HG02885 (cell line): ENCODE measurements around the gene LRFN5.
"Not testable (repeated sequence)": the region's sequence is repeated elsewhere in the genome, so short reads cannot be mapped to it uniquely, and the experiment has no call there.

ENCODE experiments used
- ATAC-seq: cut with Tn5 transposase; IDR thresholded peaks from one replicate; pipeline ENCODE4 v1.9.1; 2021; ENCODE audit warnings: mild to moderate bottlenecking; ENCODE audit not compliant: unreplicated experiment, poor library complexity

Gene LRFN5

DNA sequence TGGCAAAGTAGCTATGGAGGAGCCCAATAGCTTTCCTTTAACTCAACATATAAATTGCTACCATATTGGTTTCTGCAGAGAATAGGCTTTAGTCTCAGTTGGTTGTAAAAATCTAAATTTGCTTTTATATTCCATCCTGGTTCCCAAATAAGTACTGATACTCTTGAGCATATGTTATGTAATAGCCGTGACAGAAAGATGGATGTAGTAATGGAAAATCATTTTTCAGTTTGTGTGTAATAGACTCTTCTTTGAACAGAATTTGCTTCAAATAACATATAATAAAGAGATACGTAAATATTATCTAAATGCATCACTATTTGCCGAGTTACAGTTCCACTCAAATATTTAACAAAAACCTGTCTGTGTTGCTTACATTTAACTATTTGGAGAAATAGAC, 271.6 kb downstream of the LRFN5 start:
- ATAC-seq: no peak

DNA sequence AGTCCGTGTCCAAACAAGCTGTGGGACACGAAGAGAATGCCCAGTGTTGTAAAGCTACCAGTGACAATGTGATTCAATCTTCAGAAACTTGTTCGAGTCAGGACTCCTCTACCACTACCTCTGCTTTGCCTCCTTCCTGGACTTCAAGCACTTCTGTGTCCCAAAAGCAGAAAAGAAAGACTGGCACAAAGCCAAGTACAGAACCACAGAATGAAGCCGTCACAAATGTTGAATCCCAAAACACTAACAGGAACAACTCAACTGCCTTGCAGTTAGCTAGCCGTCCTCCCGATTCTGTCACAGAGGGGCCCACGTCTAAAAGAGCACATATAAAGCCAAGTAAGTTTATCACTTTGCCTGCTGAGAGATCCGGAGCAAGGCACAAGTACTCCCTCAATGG, 284.9 kb downstream of the LRFN5 start:
- ATAC-seq: no peak

DNA sequence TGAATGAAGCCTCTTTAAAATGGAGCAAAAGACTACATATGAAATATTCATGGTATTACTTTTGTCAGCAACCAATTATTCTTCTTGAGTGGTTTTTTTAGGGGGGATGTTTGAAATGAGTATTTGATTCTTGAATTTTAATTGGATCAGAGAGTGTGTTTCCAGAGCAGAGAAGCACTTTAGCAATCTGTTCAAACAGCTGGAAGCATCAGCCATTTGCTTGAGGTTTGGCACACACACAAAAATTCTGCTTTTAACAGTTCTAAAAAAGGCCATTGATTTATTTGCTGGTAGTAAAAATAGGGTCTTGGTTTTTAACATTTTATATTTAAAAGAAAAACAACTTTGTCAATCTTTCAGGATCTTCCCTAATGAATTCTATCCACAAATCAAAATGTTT, 292.7 kb downstream of the LRFN5 start:
- no peak for ATAC-seq

- no peak for ATAC-seq
Observed at GRCh38 chr14:41900644-41901043, 294.0 kb downstream of the LRFN5 start.

- ATAC-seq: no peak
Observed at GRCh38 chr14:41901089-41901488, 294.4 kb downstream of the LRFN5 start.

- ATAC-seq: no peak
Observed at GRCh38 chr14:41905394-41905964, 298.8 kb downstream of the LRFN5 start.

- ATAC-seq: not testable (repeated sequence)
Observed at GRCh38 chr14:41911155-41911554, 304.5 kb downstream of the LRFN5 start.

DNA sequence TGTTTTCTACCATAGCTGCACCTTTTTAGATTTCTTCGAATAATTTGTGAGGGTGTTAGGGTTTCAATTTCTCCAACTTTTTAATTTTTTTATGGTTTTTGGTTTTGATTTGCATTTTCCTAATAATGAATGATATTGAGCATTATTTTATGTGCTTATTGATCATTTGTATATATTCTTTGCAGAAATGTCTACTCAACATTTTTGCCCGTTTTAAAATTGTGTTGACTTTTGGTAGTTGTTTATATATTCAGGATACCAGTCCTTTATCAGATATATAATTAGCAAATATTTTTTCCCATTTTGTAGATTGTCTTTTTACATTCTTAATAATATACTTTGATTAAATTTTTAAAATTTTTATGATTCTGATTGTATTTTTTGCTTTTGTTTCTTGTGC, 306.7 kb downstream of the LRFN5 start:
- ATAC-seq: no peak

- no peak for ATAC-seq
Observed at GRCh38 chr14:41915732-41916131, 309.1 kb downstream of the LRFN5 start.

DNA sequence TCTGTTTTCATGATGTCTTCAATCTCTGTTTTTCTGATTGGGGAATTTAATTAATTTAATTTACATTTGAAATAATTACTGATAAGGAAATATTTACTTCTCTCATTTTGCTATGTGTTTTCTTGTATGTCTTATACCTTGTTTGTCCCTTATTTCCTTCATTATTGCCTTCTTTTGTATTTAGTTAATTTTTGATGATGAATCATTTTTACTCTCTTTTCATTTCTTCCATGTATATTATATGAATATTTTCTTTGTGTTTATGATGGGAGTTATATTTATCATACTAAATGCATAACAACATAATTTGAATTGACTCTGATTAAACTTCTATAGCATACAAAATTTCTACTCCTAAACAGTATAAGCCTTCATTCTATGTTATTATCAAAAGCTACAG, 309.6 kb downstream of the LRFN5 start:
- ATAC-seq: no peak

DNA sequence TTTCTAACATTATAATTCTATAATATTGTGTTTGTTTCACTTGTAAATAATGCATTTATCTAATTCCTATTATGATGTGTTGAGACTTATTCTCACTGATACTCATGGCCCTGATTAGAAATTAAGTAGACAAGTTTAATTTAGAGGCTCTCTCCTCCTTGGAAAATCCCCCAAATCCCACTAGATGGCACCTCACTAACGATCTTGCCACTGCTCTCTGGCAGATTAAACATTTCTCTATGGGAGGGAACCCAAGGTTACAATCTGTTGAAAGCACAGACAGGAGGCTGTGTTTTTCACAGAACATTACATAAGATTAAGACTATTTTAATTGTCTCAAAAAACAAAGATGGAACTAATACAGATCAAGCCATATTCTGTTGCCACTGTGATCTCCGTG, 318.7 kb downstream of the LRFN5 start:
- ATAC-seq: no peak

DNA sequence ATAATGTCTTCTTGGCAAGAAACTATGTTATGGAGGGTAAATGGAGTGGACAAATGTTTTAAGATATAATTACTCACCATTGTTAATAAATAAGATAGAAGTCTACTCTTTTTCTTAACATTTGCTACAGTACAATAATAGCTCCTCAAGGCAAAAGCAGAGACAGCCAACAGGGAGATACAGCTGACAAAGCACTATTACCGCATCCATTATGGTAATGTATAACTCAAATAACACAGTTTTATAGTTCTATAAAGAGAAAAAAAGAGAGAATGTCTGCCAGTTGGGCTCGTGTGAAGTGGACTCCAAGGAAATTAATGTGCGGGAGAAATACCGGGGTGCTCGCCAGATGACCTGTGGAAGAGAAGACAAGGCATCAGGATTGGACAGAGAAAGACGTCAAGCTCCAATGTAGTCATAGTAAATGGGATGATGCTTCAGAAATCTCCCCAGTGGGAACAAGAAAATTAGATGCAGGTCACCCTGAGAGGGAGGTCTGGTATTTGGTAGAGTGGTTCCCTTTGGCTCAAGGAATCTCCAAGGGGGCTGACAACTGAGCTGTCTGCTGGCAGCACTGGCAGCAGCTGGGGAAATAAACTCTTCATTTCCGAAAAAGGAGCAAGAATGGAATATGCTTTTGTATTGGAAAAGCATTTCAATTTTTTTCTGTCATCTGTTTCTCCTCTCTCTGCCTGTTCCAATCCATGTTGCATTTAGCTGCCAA, 343.9 kb downstream of the LRFN5 start:
- ATAC-seq: no peak
